HG02870 (cell line): Measurements from ENCODE around the gene LIPG.

ENCODE experiments used
- ATAC-seq: cut with Tn5 transposase; IDR thresholded peaks from one replicate; pipeline ENCODE4 v1.9.1; 2021; ENCODE audit warnings: mild to moderate bottlenecking, moderate library complexity; ENCODE audit not compliant: unreplicated experiment

Gene LIPG

DNA sequence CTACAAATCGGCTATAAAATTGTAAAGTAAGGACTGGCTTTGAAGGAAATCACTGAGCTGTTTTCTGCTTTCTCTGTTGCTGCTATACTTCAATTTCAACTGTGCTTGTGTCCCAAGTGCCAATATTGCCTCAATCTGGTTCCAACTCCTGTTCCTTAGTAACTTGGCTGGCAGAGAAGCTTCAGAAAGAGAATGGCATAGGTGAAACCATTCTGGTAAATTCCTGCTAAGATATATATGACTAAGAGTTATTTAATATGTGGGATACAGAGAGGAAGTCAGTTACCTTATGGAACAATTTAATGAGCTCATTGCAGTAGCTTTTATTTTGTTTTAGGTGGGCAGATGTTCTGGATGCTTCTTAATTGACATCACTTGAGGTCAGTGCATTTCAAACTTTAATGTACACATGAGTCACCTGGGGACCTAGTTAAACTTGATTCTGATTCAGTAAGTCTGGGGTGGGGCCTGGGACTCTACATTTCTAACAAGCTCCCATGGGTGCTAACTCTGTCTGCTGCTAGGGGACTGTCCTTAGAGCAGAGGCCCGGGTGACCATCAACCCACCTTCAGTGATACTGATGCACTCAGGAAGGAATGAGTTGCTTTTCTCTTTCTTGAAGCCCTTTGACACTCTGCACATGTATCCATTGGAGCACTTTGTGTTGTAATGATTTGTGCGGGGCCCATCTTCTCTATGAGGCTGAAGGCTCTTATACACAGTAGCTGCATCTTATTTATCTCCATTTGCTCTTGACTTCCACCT, 47.6 kb downstream of the LIPG start:
- ATAC-seq = no peak

DNA sequence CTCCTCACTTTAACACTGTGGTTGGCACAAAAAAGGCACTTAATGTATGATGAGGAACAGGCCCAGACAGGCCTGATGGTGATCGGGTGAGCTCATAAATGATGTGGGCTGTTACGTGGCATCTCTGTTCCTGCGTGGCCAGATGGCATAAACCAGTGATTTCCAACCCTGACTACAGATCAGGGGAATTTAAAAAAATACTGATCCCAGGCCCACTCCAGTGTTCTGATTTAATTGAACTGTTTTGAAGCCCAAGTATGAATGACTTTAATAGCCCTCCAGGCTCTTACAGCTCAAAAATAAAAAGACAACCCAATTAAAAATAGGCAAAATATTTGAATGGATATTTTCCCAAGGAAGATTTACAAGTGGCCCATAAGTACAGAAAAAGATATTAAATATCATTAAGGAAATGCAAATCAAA, 48.2 kb downstream of the LIPG start:
- no peak for ATAC-seq

DNA sequence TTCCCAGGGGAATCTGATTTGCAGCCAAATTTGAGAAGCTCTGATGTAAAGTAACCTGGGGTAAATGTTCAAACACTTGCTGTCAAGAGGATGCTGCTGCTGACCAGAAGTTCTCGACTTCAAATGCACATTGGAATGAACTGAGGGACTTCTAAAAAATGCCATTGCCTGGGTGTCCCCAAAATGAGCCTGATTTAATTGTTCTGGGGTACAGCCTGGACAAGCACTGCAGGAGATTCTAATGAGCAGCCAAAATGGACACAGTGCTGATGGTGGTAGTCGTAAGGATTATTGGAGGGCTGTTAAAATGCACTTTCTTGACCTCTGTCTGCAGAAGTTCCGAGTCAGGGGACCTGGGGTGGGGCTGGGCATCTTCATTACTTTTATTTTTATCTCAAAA, 49.5 kb downstream of the LIPG start:
- no peak for ATAC-seq

DNA sequence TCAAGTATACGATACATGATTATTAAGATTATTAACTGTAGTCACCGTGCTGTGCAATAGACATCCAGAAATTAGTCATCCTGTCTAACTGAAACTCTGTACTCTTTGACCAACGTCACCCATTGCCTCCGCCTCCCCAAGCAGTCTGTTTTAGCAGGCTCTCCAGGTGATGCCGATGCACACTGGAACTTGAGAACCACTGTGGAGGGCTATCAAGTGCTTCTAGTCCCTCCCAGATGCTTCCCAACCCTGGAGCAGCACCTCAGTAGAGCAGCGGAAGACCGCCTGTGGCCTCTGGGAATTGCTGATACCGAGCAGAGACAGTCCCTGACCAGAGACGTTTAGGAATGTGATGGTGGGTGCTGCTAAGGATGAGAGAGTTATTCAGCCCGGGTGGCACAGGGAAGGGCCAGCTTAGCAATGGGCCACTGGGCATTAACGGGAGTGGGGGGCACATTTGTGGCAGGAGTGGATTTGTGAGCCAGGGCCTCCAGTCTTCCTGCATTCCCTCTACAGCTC, 50.7 kb downstream of the LIPG start:
- peak; percentile 95 for ATAC-seq

DNA sequence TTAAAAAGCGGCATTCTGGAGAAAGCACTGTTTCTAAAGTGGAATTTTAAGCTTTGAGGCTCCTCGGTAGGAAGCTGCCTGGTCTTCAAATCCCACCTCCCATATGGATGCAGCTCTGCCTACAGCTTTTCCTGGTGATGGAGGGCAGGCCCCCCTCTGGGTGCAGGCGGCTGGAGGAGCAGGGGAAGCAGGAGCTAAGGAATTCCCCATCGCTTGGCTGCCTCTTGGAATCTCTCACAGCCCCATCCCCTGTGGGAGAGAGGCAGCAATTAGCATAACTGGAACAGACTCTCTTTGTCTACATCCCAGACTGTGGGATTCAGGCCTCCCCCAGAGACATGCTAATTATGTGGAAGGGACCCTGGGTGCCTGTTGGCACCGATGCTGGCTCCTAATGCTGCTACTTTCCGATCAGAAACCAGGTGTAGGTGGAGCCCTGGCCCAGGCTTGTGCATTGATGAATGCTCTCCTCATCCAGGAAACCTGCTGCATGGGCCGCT, 51.3 kb downstream of the LIPG start:
- no peak for ATAC-seq

DNA sequence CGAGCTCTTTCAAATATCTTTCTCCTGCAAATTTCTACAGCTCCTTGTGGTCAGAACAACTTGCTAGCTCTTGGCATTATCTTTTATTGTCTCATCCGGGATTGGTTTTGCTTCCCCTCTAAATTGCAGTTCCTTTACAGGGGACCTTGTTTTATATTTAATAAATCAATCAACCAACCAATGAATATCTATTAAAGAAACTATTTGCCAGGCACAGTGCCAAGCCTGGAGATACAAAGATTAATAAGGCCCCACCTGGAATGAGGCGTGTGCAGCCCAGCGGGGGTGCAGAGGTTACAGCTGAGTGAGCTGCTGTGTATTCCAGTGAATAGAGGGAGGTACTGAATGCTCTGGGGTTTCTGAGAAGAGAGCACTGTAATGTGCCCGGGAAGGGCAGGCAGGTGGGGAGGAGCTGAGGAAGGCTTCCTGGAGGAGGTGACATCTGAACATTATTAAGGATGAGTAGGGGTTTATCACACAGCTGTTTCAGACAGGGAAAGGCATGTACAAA, 51.8 kb downstream of the LIPG start:
- ATAC-seq = no peak

DNA sequence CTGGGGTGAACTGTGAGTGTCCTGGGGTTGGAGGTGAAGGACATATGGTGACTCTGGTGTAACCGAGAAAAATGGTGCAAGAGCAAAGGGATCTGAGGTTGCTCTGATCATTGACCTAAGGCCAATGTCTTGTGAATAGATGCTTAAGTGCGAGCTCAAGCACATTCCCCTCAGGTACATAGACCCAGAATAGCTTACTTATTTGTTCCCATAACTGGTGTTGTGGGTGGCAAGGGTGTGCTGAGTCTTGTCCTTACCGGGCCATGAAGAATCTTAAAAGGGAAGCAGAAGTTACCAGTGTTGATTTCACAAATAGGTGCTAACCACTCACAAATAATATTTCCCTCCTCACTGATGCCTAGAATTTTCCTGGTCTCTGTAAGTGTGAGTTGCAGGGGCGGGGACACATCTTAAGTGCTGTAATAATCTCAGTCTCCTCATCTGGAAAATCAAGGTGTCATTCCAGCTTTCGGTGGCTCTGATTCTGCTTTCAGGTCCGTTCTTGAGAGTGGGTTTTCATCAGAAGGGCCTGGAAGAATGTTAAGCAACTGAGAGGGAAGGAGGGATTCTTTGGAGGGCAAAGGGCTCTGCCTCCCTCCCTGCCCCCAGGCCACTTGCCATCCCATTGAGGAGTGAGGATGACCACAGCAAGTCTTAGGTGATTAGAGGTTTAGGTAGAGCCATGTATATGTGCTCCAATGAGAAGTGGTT, 54.9 kb downstream of the LIPG start:
- no peak for ATAC-seq

DNA sequence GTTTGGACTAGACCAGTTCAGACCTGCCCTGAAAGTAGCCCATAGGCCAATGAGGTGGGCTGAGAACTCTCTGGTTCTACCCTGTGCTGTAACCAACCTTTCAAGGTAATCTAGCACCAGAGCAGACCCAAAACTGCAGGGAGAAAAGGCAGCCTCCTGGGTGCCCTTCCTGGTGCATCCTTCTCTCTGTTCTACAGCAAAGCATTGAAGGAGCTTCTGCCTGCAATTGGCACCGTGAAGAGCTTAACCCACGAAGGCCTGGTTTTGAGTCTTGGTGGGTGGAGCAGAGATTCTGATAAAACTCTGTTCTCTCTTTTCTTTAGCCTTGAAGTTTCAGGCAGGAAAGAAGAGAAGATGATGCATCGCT, 55.5 kb downstream of the LIPG start:
- ATAC-seq = no peak

DNA sequence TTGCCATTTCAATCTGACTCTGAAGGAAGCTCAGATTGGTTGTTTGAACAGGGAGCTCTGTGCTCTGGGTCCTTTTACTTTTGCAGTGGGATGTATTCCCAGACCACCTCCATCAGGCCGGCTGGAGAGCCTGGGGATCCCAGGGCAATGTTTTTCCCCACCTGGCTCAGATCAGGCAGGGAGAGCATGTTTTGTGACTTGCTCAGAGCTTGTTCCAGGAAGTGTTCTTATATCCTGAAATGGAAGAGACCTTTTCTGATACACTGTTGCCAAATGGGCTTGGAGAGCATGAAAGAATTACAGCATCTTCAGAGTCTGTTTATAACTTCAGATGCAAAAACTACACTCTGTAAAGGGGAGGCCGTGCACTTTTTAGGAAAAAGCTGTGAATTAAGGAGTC, 56.0 kb downstream of the LIPG start:
- ATAC-seq = no peak

DNA sequence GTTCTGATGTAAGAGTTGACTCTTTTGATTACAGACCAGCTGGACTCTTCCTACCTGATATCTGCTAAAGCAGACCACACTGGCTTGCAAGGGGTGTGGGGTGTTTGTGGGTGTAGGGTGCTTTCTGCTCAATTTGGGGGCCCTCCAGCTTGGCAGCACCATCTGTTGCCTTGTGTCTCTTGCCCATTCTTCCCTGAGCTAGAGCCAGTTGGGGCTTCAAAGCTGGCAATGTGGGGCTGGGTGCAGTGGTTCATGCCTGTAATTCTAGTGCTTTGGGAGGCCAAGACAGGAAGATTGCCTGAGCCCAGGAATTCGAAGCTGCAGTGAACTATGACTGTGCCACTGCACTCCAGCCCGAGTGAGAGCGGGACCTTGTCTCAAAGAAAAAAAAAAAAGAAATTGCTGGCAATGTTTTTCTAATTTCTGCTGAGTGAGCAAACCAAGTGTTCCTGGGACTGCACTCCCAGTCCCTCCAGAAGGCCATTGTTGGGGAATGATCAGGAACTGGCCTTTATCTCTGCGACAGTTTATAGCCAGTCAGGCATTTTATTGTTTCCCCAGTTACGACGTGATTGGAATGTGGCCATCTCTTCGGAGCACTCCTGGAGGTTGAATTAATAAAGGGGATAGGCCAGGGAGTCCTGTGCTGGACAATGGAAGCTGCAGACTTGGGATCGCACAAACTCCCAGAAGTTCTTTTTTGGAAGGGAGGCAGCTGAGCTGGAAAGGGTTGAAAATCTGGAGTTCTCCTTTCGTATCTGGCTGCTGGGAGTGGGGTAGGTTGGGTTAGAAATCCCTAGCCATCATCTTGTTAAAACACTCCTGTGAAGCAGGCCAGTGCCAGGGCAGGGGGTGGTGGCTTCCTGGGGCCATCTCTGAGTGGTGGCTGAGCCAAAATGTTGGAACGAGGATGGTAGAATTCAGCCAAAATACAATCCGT, 57.2 kb downstream of the LIPG start:
- no peak for ATAC-seq

DNA sequence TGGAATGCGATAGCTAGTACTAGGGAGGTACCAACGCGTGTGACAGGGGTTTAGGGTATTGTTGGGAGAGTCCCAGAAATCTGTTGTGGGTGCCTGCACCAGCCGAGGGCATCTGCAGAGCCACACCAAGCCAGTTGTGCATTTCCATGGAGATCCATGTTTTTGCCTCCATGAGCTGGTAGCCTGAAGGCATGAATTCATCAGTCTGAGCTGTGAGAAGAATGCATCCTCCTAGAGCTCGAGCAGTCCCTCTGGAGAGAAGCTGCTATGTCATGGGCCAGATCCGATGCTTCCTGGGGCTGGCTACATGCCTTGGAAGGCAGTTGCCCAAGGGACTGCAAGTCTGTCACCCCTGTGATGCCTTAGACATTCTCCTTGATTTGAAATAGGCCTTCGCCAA, 57.9 kb downstream of the LIPG start:
- ATAC-seq = no peak

DNA sequence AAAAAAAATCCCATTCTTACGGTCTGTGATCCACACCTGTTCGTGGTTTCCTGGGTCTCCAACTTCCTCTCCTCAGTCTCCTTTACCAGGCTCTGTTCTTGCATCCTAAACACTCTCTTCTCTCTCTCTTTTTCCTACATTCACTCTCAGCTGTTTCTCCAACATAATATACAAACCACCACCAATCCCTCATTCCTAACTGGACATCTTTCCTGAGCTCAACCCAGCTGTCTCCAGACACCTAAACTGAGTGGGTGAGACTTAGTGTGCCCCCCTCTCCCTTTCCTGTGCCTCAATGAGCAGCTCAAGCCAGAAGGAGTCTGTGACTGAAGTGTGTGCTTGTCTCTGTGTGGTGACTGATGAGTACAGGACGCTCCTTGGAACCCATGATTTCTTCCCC, 59.4 kb downstream of the LIPG start:
- no peak for ATAC-seq

DNA sequence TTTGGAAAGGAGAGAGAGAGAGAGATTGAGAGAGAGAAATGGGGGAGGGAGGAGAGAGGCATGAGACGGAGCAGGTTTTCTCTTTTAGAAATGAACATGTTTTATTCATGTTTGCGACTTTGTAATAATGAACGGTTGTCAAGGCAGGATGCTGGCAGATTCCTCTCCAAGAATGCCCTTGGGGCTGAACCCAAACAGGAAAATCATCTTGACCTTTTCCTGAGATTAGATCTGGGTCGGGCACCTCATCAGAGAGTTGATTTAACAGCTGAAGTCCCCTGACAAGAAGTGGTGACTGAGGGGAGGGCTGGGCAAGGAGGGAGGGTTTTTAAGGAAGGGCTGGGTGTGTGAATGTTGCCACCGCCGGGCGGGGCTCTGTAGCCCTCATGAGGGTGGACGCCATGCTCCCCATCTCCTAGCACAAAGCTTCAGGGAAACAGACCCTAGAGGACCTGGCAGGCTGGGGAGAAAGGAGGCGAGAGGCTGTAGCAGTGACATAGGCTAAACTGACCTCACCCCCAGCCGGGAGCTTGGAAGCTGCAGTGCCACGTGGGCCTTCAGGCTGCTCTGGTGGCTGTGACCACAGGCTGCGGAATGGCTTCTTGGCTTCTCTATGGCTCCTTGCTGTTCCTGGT, 60.0 kb downstream of the LIPG start:
- ATAC-seq = no peak

DNA sequence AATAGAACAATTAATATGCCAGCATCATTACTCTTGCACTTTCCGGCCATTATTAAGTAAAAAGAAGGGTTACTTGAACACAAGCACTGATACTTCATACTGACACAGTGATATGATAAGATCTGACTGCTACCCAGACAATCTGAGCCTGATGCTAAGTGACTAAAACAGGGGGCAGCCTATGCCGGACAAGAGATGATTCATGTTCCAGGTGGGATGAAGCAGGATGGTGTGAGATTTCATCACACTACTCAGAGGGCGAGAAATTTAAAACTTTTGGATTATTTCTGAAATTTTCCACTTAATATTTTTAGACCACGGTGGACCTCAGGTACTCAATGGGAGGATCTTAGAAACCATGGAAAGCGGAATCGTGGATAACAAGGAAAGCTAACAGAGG, 61.7 kb downstream of the LIPG start:
- ATAC-seq = no peak

DNA sequence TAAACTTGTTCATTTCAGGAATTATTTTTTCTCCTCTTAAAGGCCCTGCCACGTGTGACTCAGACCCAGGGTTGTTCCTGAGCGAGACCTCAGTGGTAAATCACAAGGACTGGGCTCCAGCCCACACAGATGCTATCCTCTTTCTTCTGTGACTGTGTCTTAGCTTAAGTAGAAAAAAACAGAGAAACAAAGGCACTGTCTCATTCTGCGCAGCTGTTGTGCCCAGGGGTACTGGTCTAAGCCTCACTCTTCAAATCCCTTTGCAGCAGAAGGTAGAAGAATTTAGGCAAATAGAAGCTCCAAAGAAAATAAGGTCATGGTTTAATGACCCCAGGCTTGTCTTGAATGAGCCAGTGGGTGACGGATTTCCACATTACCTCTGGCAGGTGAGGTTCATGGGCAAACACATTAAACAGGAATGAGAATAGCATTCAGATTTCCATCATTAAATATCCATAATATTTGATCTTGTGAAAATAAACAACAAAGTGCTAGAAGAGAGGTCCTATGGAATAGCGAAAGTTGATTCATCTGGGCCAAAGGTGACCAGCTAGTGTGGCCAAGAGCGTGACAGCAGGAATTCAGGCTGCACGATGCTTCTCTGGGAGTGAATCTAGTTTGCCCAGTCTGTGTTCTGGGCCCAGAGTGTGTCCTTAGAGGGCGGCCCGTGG, 63.3 kb downstream of the LIPG start:
- ATAC-seq = no peak

DNA sequence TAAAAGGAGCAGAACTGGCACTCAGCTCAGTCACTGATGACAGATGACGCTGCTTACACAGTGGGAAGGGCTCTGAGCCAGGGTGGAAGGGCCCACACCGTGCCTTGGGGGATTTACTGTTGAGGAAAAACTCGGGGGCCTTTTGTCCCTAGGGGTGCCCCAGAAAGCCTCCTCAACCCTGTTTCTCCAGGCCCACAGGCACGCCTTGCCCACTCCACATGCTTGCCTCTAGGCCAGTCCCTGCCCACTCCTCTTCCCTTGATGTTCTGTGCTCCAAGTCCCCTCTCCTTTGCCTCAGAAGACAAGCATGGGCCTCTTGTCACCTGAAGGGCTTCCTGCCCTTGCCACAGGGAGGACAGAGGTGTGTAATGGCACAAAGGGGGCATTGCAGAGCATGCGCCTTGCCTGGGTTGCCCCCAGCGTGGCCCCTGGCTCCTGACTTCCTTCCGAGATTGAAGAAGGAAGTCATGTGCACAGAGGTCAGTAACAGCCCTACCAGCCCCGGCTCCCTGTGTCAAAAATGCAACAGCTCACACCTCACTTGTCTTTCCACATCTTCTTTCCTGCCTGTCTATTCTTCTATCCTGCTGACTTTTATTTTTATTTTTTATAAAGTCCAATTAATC, 65.1 kb downstream of the LIPG start:
- no peak for ATAC-seq

DNA sequence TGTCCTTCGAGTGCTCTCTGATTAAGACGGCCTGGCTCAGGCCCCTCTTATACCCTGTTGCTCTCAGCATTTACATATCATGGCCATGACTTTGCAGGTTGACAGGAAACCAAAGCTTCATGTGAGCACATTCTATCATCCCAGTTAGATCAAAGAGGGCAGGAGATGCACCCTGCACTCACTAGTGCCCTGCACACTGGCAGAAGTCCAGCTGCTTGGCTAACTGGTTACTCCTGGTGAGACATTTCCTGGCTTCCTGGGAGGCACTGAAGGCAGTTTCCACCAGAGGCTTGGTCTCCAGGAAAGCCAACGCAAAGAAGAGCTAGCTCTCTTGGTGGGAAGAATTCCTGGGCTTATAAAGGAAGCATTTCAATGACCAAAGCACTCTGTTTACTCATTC, 66.3 kb downstream of the LIPG start:
- ATAC-seq = no peak

DNA sequence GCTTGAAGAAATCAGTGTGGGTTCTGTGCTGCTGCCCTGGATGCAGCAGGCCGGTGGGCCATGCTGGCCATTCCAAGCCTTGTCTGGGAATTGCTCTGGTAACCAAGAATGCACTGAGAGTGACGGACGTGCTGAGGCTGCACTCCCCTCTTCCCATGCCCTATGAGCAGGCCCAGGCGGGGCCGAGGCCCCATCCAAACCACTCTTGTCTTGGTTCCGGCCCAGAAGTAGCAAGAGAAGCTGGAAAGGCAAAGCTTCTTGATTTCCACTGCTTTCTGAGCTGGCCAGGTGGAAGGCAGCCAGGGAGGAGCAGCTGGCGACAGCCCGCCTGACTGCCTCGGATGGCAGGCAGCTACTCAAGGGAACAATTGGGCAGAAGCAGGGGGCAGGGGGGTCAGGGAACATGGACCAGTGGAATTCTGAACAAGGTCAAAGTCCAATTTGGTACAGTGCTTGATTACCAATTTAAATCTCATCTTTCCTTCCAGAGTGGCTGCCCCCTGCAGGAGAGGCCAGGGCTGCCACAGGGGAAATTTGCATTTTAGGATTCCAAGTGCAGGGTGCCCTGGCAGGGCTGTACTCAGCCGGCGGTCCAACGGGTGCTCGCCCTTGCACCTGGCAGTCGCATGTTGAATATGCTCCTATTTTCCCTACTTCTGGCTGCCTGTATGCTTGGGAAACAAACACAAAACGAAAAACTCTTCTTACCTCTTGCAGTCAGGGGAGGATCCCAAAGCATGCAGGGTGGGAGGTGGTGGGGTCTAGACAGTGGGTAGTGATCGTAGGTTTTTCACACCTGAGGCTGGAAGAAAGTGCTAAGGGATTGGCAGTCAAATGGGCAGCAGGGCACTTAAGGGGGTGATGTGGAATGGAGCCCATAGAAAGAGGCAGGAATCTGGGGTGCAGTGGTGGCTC, 67.3 kb downstream of the LIPG start:
- ATAC-seq = no peak
